GM12864 (cell line): Measurements from ENCODE around the gene PEX11A.

Experiments
- DNase-seq: peaks from one replicate; pipeline ENCODE4 v3.0.0-alpha.2; 2011; ENCODE audit warnings: low read depth
- H3K4me3 ChIP-seq: 2 replicates; pipeline ENCODE4 v1.5.1; 2011; ENCODE audit warnings: mild to moderate bottlenecking, low read depth, low read length, control low read depth
- TF ChIP-seq, protein P1 (sequence below): IDR thresholded peaks from 2 replicates; pipeline ENCODE4 v1.5.1; 2011; ENCODE audit warnings: low read depth, mild to moderate bottlenecking, moderate library complexity, low read length, control low read depth, inconsistent platforms; ENCODE audit errors: missing control alignments

The PEX11A gene

GRCh38 chr15:89645680-89646079 is 44.9 kb downstream of the PEX11A start:
- no peak overlapping the region for H3K4me3 ChIP-seq
- TF ChIP-seq, protein P1, sequence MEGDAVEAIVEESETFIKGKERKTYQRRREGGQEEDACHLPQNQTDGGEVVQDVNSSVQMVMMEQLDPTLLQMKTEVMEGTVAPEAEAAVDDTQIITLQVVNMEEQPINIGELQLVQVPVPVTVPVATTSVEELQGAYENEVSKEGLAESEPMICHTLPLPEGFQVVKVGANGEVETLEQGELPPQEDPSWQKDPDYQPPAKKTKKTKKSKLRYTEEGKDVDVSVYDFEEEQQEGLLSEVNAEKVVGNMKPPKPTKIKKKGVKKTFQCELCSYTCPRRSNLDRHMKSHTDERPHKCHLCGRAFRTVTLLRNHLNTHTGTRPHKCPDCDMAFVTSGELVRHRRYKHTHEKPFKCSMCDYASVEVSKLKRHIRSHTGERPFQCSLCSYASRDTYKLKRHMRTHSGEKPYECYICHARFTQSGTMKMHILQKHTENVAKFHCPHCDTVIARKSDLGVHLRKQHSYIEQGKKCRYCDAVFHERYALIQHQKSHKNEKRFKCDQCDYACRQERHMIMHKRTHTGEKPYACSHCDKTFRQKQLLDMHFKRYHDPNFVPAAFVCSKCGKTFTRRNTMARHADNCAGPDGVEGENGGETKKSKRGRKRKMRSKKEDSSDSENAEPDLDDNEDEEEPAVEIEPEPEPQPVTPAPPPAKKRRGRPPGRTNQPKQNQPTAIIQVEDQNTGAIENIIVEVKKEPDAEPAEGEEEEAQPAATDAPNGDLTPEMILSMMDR = no peak
- no peak for DNase-seq

- DNase-seq = no peak
- TF ChIP-seq, protein P1 = no peak
- H3K4me3 ChIP-seq = no peak overlapping the region
These were observed 48.4 kb downstream of the PEX11A start for GRCh38 chr15:89642106-89642505.

DNA sequence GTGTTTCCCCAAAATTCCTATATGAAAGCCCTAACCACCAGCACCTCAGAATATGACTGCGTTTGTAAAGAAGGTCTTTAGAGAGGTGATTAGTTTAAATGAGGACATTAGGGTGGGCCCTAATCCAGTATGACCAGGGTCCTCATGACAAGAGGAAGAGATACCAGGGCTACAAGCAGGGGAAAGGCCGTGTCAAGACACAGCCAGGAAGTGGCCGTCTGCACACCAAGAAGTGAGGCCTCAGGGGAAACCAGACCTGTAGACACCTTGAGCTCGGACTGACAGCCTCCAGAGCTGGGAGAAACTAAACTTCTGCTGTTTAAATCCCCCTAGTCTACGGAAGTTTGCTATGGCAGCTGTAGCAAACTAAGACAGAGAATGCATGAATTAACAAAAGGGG is 49.5 kb downstream of the PEX11A start:
- DNase-seq = no peak
- no peak overlapping the region for H3K4me3 ChIP-seq
- TF ChIP-seq, protein P1 = no peak

DNA sequence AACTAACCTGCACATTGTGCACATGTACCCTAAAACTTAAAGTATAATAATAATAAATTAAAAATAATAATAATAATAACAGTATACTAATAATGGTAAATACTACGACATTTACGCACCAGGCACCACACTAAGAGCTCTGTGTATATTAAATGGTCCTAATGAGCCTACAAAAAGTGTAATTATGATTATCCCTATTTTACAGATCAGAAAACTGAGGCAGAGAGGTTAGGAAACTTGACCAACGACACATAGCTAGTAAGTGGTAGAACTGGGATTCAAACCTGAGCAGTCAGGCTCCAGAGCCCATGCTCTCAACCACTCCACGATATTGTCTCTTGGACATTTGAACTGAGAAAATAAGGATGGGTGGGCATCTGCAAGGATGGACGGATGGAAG is 50.3 kb downstream of the PEX11A start:
- no peak for DNase-seq
- H3K4me3 ChIP-seq = no peak overlapping the region
- TF ChIP-seq, protein P1 = no peak

DNA sequence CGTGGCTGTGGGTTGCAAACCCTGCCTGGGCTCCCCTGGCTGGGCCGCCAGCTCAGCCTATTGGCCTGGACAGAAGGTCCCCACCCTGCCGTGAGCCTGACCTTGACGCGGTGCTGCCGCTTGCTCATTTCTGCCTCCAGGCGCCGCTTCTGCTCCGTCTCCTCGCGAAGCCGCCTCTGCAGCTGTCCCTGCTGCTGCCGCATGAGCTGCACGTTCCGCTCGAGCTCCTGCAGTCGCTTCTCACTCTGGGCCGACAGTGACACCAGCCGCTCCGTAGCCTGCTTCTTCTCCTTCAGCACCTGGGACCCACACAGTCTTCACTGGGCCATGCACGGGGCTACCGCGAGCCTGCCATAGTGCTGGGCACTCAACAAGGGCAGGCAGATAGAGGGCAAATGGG is 57.0 kb downstream of the PEX11A start:
- no peak overlapping the region for H3K4me3 ChIP-seq
- DNase-seq = no peak
- TF ChIP-seq, protein P1 = no peak

DNA sequence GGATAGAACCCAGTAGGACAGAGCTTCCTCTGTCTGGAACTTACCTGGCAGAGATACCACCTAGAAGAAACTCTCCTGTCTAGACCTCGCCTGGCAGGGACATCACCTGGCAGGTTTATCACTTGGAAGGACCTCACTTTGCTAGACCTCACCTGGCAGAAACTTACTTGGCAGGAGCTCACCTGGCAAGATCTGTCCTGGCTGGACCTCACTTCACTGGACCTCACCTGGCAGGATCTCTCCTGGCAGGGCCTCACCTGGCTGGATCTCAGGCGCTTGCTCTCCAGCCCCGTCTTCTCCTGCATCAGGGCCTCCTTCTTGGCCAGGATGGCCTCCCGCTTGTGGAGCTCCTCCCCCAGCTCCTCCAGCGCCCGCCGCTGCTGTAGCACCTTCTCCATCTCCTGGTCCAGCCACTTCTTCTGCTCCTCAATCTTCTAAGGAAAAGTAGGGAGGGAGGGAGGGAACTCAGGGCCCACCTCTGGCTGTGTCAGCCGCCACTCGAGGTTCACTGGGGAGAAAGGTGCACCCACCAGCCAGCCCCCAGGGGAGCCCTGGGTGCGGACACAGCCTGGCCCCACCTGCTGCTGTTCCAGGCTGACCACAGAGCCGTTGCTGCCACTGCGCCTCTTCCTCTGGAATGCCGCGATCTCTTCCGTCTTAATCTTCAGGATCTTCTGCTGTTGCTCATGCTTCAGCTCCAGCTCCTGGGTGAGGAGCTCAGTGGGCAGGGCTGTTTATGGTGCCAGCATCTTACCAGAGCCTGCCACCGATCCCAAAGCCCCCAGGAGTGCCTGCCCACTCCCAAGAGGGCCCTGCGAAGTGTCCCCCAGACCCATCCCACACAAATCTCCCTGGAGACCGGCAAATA is 57.8 kb downstream of the PEX11A start:
- no peak overlapping the region for H3K4me3 ChIP-seq
- no peak for DNase-seq
- TF ChIP-seq, protein P1 = no peak

DNA sequence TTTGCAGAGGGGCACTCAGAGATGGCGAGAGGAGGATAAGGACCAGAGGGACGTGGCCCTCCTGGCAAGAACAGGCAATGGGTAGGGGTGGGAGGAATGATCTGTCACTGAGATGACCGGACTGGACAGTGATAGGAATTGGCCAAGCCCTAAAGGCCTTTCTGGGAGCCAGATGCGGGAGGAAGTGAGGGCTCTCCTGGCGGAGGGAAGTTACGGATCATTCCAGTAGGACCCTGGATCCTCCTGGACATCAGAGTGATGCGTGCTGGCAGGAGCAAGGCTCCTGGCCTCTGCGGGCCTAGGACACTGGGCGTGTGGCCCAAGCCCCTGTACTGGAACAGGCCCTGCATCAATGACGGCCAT is 58.7 kb downstream of the PEX11A start:
- TF ChIP-seq, protein P1 = no peak
- no peak overlapping the region for H3K4me3 ChIP-seq
- no peak for DNase-seq
